ENCODE results near the gene PATJ. TPM values are rescaled to one million over a fixed set of nuclear protein-coding genes. Genes with fewer than 3 reads are reported as not detected.

The PATJ gene
- total and polyA plus RNA-seq, 5 experiments from 2014 or later: 13.4 to 33.8 (median 17.5) TPM

- Mint-ChIP-seq H3K27ac (no peak overlapping the region), H3K4me1 (no peaks in the 10 kb centered on the region), H3K27me3 (no peaks in the 10 kb centered on the region), H3K4me3 (no peak overlapping the region), H3K36me3 (peaks cover 5 to 78% (median 58%) of the 10 kb centered on the region in 3 donors), H3K9me3 (peaks cover 0 to 7% (median 2%) of the 10 kb centered on the region in 9 donors)
- ATAC-seq (no peak), DNase-seq (no peak)
- POLR2A ChIA-PET: no interaction called here
These were observed 322.6 kb downstream of the PATJ start for GRCh38 chr1:62064829-62065407.

- POLR2A ChIA-PET: no interaction called here
- no peaks in the 10 kb centered on the region for H3K4me1 Mint-ChIP-seq
- peaks cover 0 to 7% (median 2%) of the 10 kb centered on the region in 9 donors for H3K9me3 Mint-ChIP-seq
- DNase-seq: no peak
- no peaks in the 10 kb centered on the region for H3K27me3 Mint-ChIP-seq
- peak overlapping the region in 1 of 10 donors; percentile 72 for H3K27ac Mint-ChIP-seq
- no peak overlapping the region for H3K4me3 Mint-ChIP-seq
- peaks cover 4 to 66% (median 44%) of the 10 kb centered on the region in 3 donors for H3K36me3 Mint-ChIP-seq
- ATAC-seq: no peak
These were observed 324.4 kb downstream of the PATJ start for GRCh38 chr1:62066713-62067112.

- Mint-ChIP-seq H3K36me3 (peaks cover 4 to 55% (median 33%) of the 10 kb centered on the region in 3 donors), H3K27ac (no peak overlapping the region), H3K4me3 (no peak overlapping the region), H3K4me1 (no peaks in the 10 kb centered on the region), H3K27me3 (no peaks in the 10 kb centered on the region), H3K9me3 (peaks cover 0 to 7% (median 2%) of the 10 kb centered on the region in 9 donors)
- POLR2A ChIA-PET: no interaction called here
- no peak for ATAC-seq
- DNase-seq: no peak
These were observed 326.1 kb downstream of the PATJ start for GRCh38 chr1:62068416-62068843.

GRCh38 chr1:62068978-62069377 is 326.7 kb downstream of the PATJ start:
- H3K9me3 Mint-ChIP-seq: peaks cover 0 to 6% (median 2%) of the 10 kb centered on the region in 9 donors
- H3K27ac Mint-ChIP-seq: no peak overlapping the region
- POLR2A ChIA-PET: no interaction called here
- no peak overlapping the region for H3K4me3 Mint-ChIP-seq
- peaks cover 4 to 50% (median 29%) of the 10 kb centered on the region in 3 donors for H3K36me3 Mint-ChIP-seq
- no peak for DNase-seq
- H3K4me1 Mint-ChIP-seq: no peaks in the 10 kb centered on the region
- no peaks in the 10 kb centered on the region for H3K27me3 Mint-ChIP-seq
- ATAC-seq: no peak

DNA sequence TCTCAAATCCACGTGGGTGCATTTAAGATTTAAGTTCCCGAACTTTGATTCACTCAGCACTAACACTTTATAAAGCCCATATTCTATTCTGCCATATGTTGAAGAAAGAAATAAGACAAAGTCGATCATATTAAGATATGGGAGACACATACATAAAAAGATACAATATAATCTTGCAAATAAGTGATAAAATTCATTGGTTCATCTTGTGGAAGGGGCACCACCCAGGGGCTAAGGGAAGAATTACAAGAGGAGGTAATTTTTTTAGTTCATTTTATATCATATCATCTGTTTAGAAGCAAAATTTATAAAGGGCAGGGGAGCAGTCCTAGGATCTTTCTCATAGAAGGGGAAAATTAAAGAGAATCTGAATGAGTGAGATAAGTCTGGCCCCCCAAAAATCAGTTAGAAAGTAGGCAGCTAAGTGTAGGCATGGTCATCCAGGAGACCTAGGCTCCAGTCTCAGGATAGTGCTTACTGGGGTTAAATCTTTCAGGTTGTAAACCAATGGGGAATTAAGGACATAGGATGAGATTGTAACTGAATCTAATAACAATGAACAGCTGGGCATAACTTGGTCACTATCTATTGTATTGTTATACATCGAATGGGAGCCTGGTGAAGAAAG is 328.2 kb downstream of the PATJ start:
- DNase-seq (no peak), ATAC-seq (no peak)
- no peaks in the 10 kb centered on the region for H3K27me3 Mint-ChIP-seq
- H3K9me3 Mint-ChIP-seq: peaks cover 0 to 6% (median 2%) of the 10 kb centered on the region in 9 donors
- POLR2A ChIA-PET: no interaction called here
- H3K4me3 Mint-ChIP-seq: no peak overlapping the region
- H3K27ac Mint-ChIP-seq: peak overlapping the region in 1 of 10 donors; percentile 61
- H3K4me1 Mint-ChIP-seq: no peaks in the 10 kb centered on the region
- H3K36me3 Mint-ChIP-seq: peaks cover 4 to 37% (median 16%) of the 10 kb centered on the region in 3 donors

GRCh38 chr1:62071695-62072094 is 329.4 kb downstream of the PATJ start:
- H3K27me3 Mint-ChIP-seq: no peaks in the 10 kb centered on the region
- no peak overlapping the region for H3K27ac Mint-ChIP-seq
- ATAC-seq (no peak), DNase-seq (no peak)
- peaks cover 0 to 28% (median 4%) of the 10 kb centered on the region in 3 donors for H3K36me3 Mint-ChIP-seq
- H3K4me1 Mint-ChIP-seq: peaks cover 0 to under 1% (median 0%) of the 10 kb centered on the region in 4 donors
- H3K4me3 Mint-ChIP-seq: no peak overlapping the region
- POLR2A ChIA-PET: no interaction called here
- peaks cover 0 to 1% (median 0%) of the 10 kb centered on the region in 9 donors for H3K9me3 Mint-ChIP-seq

DNA sequence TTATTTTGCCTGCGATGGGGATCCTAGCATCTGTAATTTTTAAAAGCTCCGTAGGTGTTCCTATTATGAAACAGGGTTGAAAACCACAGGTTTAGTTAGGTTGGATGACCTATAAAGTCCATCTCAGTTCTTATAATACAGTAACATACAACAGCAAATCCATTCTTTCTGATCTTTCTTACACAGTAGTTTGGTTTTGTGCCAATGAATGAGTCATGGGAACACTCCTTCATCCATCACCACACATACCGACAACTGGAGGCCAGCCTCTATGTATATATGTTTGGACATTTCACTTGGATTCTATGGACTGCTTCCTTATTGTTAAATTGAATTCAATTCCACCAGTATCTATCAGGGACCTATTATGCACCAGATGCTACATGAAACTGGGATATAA is 334.0 kb downstream of the PATJ start:
- no peak for DNase-seq
- Mint-ChIP-seq H3K4me1 (peaks cover 0 to 2% (median 0%) of the 10 kb centered on the region in 4 donors), H3K27ac (peak overlapping the region in 1 of 10 donors; percentile 59), H3K9me3 (no peaks in the 10 kb centered on the region), H3K36me3 (peaks cover 0 to 28% (median 7%) of the 10 kb centered on the region in 3 donors), H3K4me3 (no peak overlapping the region), H3K27me3 (no peaks in the 10 kb centered on the region)
- POLR2A ChIA-PET: no interaction called here
- no peak for ATAC-seq

- ATAC-seq: no peak
- H3K4me1 Mint-ChIP-seq: peaks cover 0 to 2% (median under 1%) of the 10 kb centered on the region in 4 donors
- H3K9me3 Mint-ChIP-seq: no peaks in the 10 kb centered on the region
- no peak overlapping the region for H3K4me3 Mint-ChIP-seq
- H3K27me3 Mint-ChIP-seq: no peaks in the 10 kb centered on the region
- POLR2A ChIA-PET: interaction anchor here (0.6 kb wide), 1 partner anchor 121 kb away, joined by 3 read pairs; no protein-coding TSS in a partner anchor
- H3K36me3 Mint-ChIP-seq: peaks cover 0 to 30% (median 6%) of the 10 kb centered on the region in 3 donors
- no peak for DNase-seq
- H3K27ac Mint-ChIP-seq: peak overlapping the region in 1 of 10 donors; percentile 26
These were observed 335.5 kb downstream of the PATJ start for GRCh38 chr1:62077821-62078220.

- ATAC-seq: peak; percentile 40 to 53
- DNase-seq: peak in 6 of 10 donors; percentile 12 to 30 (median 19)
- POLR2A ChIA-PET: no interaction called here
- Mint-ChIP-seq H3K4me1 (peaks cover 0 to 2% (median 0%) of the 10 kb centered on the region in 4 donors), H3K36me3 (peaks cover 5 to 60% (median 35%) of the 10 kb centered on the region in 3 donors), H3K27ac (no peak overlapping the region), H3K9me3 (no peaks in the 10 kb centered on the region), H3K27me3 (no peaks in the 10 kb centered on the region), H3K4me3 (no peak overlapping the region)
These were observed 340.4 kb downstream of the PATJ start for GRCh38 chr1:62082456-62083363.

DNA sequence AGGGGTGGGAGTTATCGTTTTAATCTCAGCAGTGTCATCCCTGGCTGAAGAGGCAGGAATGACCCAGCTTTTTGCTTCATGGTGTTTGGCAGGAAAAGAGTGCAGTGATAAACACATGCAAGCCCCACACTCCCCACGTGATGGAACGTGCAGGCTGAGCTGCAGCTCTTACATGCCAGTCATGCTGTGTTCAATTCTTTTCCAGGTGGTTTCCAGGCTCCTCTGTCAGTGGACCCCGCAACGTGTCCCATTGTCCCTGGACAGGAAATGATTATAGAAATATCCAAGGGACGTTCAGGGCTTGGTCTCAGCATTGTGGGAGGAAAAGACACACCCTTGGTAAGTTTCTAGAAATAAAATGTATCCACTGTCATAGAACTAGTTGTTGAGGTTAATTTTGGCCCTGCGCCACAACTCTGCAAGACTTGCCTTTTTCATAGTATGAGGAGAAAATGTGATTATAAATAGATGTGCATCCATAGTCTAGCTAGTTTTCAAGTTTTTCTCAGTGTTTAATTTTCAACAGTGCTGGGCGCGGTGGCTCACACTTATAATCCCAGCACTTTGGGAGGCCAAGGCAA is 342.1 kb downstream of the PATJ start:
- POLR2A ChIA-PET: no interaction called here
- Mint-ChIP-seq H3K27ac (no peak overlapping the region), H3K4me1 (peaks cover 0 to 2% (median 0%) of the 10 kb centered on the region in 4 donors), H3K9me3 (no peaks in the 10 kb centered on the region), H3K36me3 (peaks cover 9 to 66% (median 42%) of the 10 kb centered on the region in 3 donors), H3K27me3 (no peaks in the 10 kb centered on the region), H3K4me3 (no peak overlapping the region)
- ATAC-seq (no peak), DNase-seq (no peak)

DNA sequence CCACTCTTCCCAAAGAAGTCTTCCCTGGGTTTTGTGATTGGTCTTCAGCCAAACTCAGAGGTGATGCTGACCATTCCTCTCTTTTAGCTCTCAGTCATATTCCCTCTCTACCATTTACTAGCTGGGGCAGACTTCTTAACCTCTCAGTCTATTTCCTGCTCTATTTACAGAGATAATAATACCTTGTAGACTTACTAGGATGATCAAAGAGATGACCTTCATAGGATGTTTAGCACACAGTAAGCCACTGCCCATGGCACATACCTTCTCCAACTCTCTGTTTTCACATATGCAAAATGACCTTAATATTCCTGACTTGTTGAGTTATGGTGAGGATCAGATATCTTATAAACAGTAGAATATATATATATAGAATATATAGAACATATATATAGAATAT is 346.2 kb downstream of the PATJ start:
- POLR2A ChIA-PET: no interaction called here
- no peak for ATAC-seq
- Mint-ChIP-seq H3K4me3 (no peak overlapping the region), H3K9me3 (no peaks in the 10 kb centered on the region), H3K36me3 (peaks cover 9 to 65% (median 48%) of the 10 kb centered on the region in 3 donors), H3K27ac (peak overlapping the region in 1 of 10 donors; percentile 32), H3K27me3 (no peaks in the 10 kb centered on the region), H3K4me1 (no peaks in the 10 kb centered on the region)
- DNase-seq: no peak

- Mint-ChIP-seq H3K4me3 (no peak overlapping the region), H3K4me1 (no peaks in the 10 kb centered on the region), H3K9me3 (no peaks in the 10 kb centered on the region), H3K27me3 (no peaks in the 10 kb centered on the region), H3K36me3 (peaks cover 9 to 65% (median 47%) of the 10 kb centered on the region in 3 donors), H3K27ac (no peak overlapping the region)
- POLR2A ChIA-PET: no interaction called here
- DNase-seq (no peak), ATAC-seq (no peak)
These were observed 347.3 kb downstream of the PATJ start for GRCh38 chr1:62089570-62089969.
